HG03342 (cell line): Measurements from ENCODE around the gene GPR15.

Experiments used
- ATAC-seq: cut with Tn5 transposase; IDR thresholded peaks from one replicate; pipeline ENCODE4 v1.9.1; 2021; ENCODE audit warnings: mild to moderate bottlenecking, moderate library complexity; ENCODE audit not compliant: unreplicated experiment

Gene GPR15

GRCh38 chr3:98529856-98530459, 1.8 kb upstream of the GPR15 start:
- ATAC-seq, result no peak

GRCh38 chr3:98530676-98531075, 1.1 kb upstream of the GPR15 start:
- no peak for ATAC-seq

- no peak for ATAC-seq
These were observed 478 bp downstream of the GPR15 start for GRCh38 chr3:98532275-98532637.

GRCh38 chr3:98532709-98533571, 1.2 kb downstream of the GPR15 start:
- ATAC-seq, result no peak

- no peak for ATAC-seq
These were observed 2.4 kb downstream of the GPR15 start for GRCh38 chr3:98534168-98534567.

- ATAC-seq, result no peak
These were observed 3.0 kb downstream of the GPR15 start for GRCh38 chr3:98534734-98535133.

GRCh38 chr3:98536456-98537017, 4.8 kb downstream of the GPR15 start:
- ATAC-seq, result peak; percentile 69

GRCh38 chr3:98540346-98540745, 8.6 kb downstream of the GPR15 start:
- peak; percentile 41 for ATAC-seq

GRCh38 chr3:98541695-98542094, 9.9 kb downstream of the GPR15 start:
- no peak for ATAC-seq

- no peak for ATAC-seq
These were observed 10.8 kb downstream of the GPR15 start for GRCh38 chr3:98542623-98543022.

- ATAC-seq, result no peak
These were observed 14.2 kb downstream of the GPR15 start for GRCh38 chr3:98545940-98546339.

- ATAC-seq, result no peak
These were observed 16.8 kb downstream of the GPR15 start for GRCh38 chr3:98548544-98548943.

- no peak for ATAC-seq
These were observed 19.1 kb downstream of the GPR15 start for GRCh38 chr3:98550833-98551232.

- no peak for ATAC-seq
These were observed 19.5 kb downstream of the GPR15 start for GRCh38 chr3:98551236-98551635.

- ATAC-seq, result no peak
These were observed 20.0 kb downstream of the GPR15 start for GRCh38 chr3:98551754-98552153.

GRCh38 chr3:98552232-98553020, 20.6 kb downstream of the GPR15 start:
- no peak for ATAC-seq

GRCh38 chr3:98553021-98553563, 21.3 kb downstream of the GPR15 start:
- ATAC-seq, result no peak

- no peak for ATAC-seq
These were observed 22.0 kb downstream of the GPR15 start for GRCh38 chr3:98553753-98554152.

- no peak for ATAC-seq
These were observed 22.8 kb downstream of the GPR15 start for GRCh38 chr3:98554580-98554979.

- ATAC-seq, result no peak
These were observed 23.2 kb downstream of the GPR15 start for GRCh38 chr3:98555025-98555379.
